Testis (tissue), 2 donors: ENCODE measurements around the gene FRZB.

Experiments used
- CTCF ChIP-seq, 3 experiments: fragments of 450-650 bp in 2 of 3; fragments of 200-600 bp in 1 of 3; sonication (generic) in 1 of 3; IDR thresholded peaks; one replicate each; pipeline ENCODE4 v1.5.1; 2016 to 2019; ENCODE audit warnings: antibody characterized with exemption in 3 of 3, mild to moderate bottlenecking in 2 of 3, moderate library complexity in 1 of 3
- POLR2A ChIP-seq: fragments of 450-650 bp; IDR thresholded peaks from one replicate; pipeline ENCODE4 v1.6.1; 2017; ENCODE audit warnings: antibody characterized with exemption, mild to moderate bottlenecking, moderate library complexity

GRCh38 chr2:182852090-182852489 is 14.3 kb downstream of the FRZB start:
- TF ChIP-seq CTCF (IDR thresholded peaks at IDR 0.05): no peak
- no peak for TF ChIP-seq POLR2A
